ENCODE data around the gene PARD3B. TPM values are rescaled to one million over a fixed set of nuclear protein-coding genes. Genes with fewer than 3 reads are reported as not detected.

Gene PARD3B
- total RNA-seq, 1 experiment from 2014 or later, result 6.4 TPM

GRCh38 chr2:205060269-205060668 is 515.0 kb downstream of the PARD3B start:
- Histone ChIP-seq H3K56ac (ENCODE audit: insufficient read length, low read depth, low read length) (no peak overlapping the region), H3K18ac (ENCODE audit: insufficient read length, low read depth, low read length) (no peak overlapping the region), H3K27ac (ENCODE audit: insufficient read length, low read depth, low read length) (no peak overlapping the region), H3K27me3 (ENCODE audit: insufficient read depth, low read length) (no peaks in the 10 kb centered on the region), H3T11ph (ENCODE audit: low read length) (no peak overlapping the region), H2AFZ (ENCODE audit: low read length) (no peak overlapping the region), H3K14ac (ENCODE audit: insufficient read depth, low read length) (no peak overlapping the region), H2BK20ac (ENCODE audit: low read depth, low read length, poor library complexity, severe bottlenecking) (no peak overlapping the region), H4K8ac (replicated peaks; ENCODE audit: insufficient read length, low read depth, low read length) (no peak overlapping the region), H4K5ac (ENCODE audit: insufficient read length, low read depth, low read length) (no peak overlapping the region), H3K4me2 (ENCODE audit: insufficient read depth, insufficient read length, low read length) (no peak overlapping the region), H2BK120ac (ENCODE audit: low read depth, low read length, poor library complexity, severe bottlenecking) (no peak overlapping the region), H4K20me1 (ENCODE audit: control insufficient read depth, insufficient read depth, insufficient read length) (no peaks in the 10 kb centered on the region), H3K79me2 (ENCODE audit: insufficient read depth, low read length) (no peaks in the 10 kb centered on the region), H3K9me3 (ENCODE audit: control insufficient read depth, low read depth, low read length) (no peaks in the 10 kb centered on the region), H3K79me1 (ENCODE audit: insufficient read depth, low read depth, low read length, poor library complexity, severe bottlenecking) (no peaks in the 10 kb centered on the region), H3K4me1 (ENCODE audit: insufficient read depth, low read length) (peaks cover 3% of the 10 kb centered on the region; the same call in 1 of the 2 replicates), H2AK5ac (ENCODE audit: insufficient read length, low read length) (no peak overlapping the region), H2BK15ac (ENCODE audit: low read depth, low read length) (no peak overlapping the region), H2BK5ac (ENCODE audit: insufficient read length, low read length) (no peak overlapping the region), H3K9ac (ENCODE audit: extremely low read depth, insufficient read length, low read length) (no peak overlapping the region), H4K91ac (ENCODE audit: insufficient read length, low read depth, low read length) (no peak overlapping the region), H3K23ac (ENCODE audit: insufficient read length, low read depth, low read length) (no peak overlapping the region), H3K4ac (ENCODE audit: low read depth, low read length) (no peak overlapping the region), H3K23me2 (ENCODE audit: insufficient read length, low read depth, low read length, poor library complexity, severe bottlenecking) (no peaks in the 10 kb centered on the region), H2BK12ac (ENCODE audit: insufficient read length, low read depth, low read length) (no peak overlapping the region)
- H3K27me3 Mint-ChIP-seq (ENCODE audit: low read depth), result no peaks in the 10 kb centered on the region
- peaks cover 6 to 12% (median 9%) of the 10 kb centered on the region in 3 experiments; a peak in 5 of 7 replicates for H3K36me3 Mint-ChIP-seq (ENCODE audit: insufficient read depth in 1 of 3, low read depth in 3 of 3)
- DNase-seq, result no peak
- no CpG with 5 or more reads among the region's 2 CpGs for WGBS (ENCODE audit: extremely low coverage, insufficient read length, low lambda C conversion rate)
- peaks cover 10 to 12% of the 10 kb centered on the region in 2 experiments; a peak in 4 of 5 replicates for H3K9me3 Mint-ChIP-seq
- H3K4me1 Mint-ChIP-seq, result peaks cover 9 to 10% of the 10 kb centered on the region in 2 experiments
- H3K4me3 Mint-ChIP-seq, result no peak overlapping the region
- TF ChIP-seq CTCF (conservative IDR thresholded peaks at IDR 0.05), result no peak
- no peak overlapping the region for H3K27ac Mint-ChIP-seq

Measured in H9 (cell line).